IMR-90 (cell line): ENCODE results near the gene ARFGAP2. TPM values are rescaled to one million over a fixed set of nuclear protein-coding genes. Genes with fewer than 3 reads are reported as not detected.

ENCODE experiments used
- ATAC-seq: fragments of 200-7000 bp; cut with Tn5 transposase; 2 replicates; pipeline ENCODE4 v1.9.1; 2020; ENCODE audit warnings: low read depth, mild to moderate bottlenecking, moderate library complexity
- BruUV-seq: library from RNA; stranded (reverse); fragments of 400-500 nt; replicated peaks from 2 replicates; lab custom pipeline; 2021; lab: Mats Ljungman, UMichigan
- CTCF ChIA-PET: fragments of 300-600 bp; formaldehyde crosslinking; extraction: SDS; loops from one replicate; lab custom pipeline; 2021; ENCODE audit warnings: antibody characterized with exemption; lab: Yijun Ruan, JAX
- POLR2A ChIA-PET: fragments of 300-600 bp; sonication (Branson Sonifier 250); formaldehyde crosslinking; loops from one replicate; lab custom pipeline; 2022; ENCODE audit warnings: antibody characterized with exemption; ENCODE audit not compliant: unreplicated experiment; lab: Charles Lee
- DNase-seq: peaks from one replicate; pipeline ENCODE4 v3.0.0; 2013
- H2AFZ ChIP-seq: replicated peaks from 2 replicates; pipeline ENCODE3; 2013; ENCODE audit warnings: low read length, mild to moderate bottlenecking; ENCODE audit not compliant: poor library complexity
- H2AK5ac ChIP-seq: 2 replicates; pipeline ENCODE4 v1.6.1; 2013; ENCODE audit warnings: low read depth, low read length, inconsistent platforms
- H2AK9ac ChIP-seq: replicated peaks from 2 replicates; pipeline ENCODE3; 2013; ENCODE audit warnings: mild to moderate bottlenecking, low read depth, low read length, moderate library complexity; ENCODE audit not compliant: poor library complexity
- H2BK120ac ChIP-seq: 2 replicates; pipeline ENCODE4 v1.6.1; 2013; ENCODE audit warnings: low read depth, low read length, inconsistent platforms
- H2BK15ac ChIP-seq: 3 replicates; pipeline ENCODE4 v1.6.1; 2013; ENCODE audit warnings: low read depth, low read length, inconsistent platforms
- H2BK20ac ChIP-seq: 2 replicates; pipeline ENCODE4 v1.6.1; 2013; ENCODE audit warnings: low read depth, mild to moderate bottlenecking, inconsistent platforms, low read length, moderate library complexity
- H2BK5ac ChIP-seq: 2 replicates; pipeline ENCODE4 v1.6.1; 2013; ENCODE audit warnings: mild to moderate bottlenecking, low read depth, low read length, inconsistent platforms; ENCODE audit not compliant: poor library complexity, severe bottlenecking
- H3K14ac ChIP-seq: replicated peaks from 2 replicates; pipeline ENCODE4 v1.6.1; 2013; ENCODE audit warnings: low read depth, low read length, inconsistent platforms
- H3K18ac ChIP-seq: 2 replicates; pipeline ENCODE4 v1.6.1; 2013; ENCODE audit warnings: low read depth, low read length, control low read depth
- H3K23ac ChIP-seq: 2 replicates; pipeline ENCODE4 v1.6.1; 2013; ENCODE audit warnings: low read depth, low read length, inconsistent platforms
- H3K27ac ChIP-seq: 2 replicates; pipeline ENCODE4 v1.5.1; 2013; ENCODE audit warnings: mild to moderate bottlenecking, control low read depth, low read length; ENCODE audit not compliant: insufficient read depth
- H3K27me3 ChIP-seq: 2 replicates; pipeline ENCODE4 v1.6.1; 2013; ENCODE audit warnings: low read length; ENCODE audit not compliant: control insufficient read depth, insufficient read depth
- H3K36me3 ChIP-seq: 2 replicates; pipeline ENCODE4 v1.6.1; 2013; ENCODE audit warnings: low read length, mixed read lengths; ENCODE audit not compliant: control insufficient read depth, insufficient read depth
- H3K4ac ChIP-seq: 2 replicates; pipeline ENCODE4 v1.6.1; 2013; ENCODE audit warnings: low read depth, low read length, inconsistent platforms
- H3K4me1 ChIP-seq: 2 replicates; pipeline ENCODE4 v1.6.1; 2013; ENCODE audit warnings: low read length, mixed read lengths; ENCODE audit not compliant: control insufficient read depth, insufficient read depth
- H3K4me2 ChIP-seq: 2 replicates; pipeline ENCODE4 v1.6.1; 2013; ENCODE audit warnings: low read depth, mild to moderate bottlenecking, control low read depth, low read length, moderate library complexity
- H3K4me3 ChIP-seq: 2 replicates; pipeline ENCODE4 v1.5.1; 2013; ENCODE audit warnings: low read depth, mild to moderate bottlenecking, control low read depth, low read length, moderate library complexity; ENCODE audit not compliant: insufficient read depth
- H3K56ac ChIP-seq: 2 replicates; pipeline ENCODE4 v1.6.1; 2013; ENCODE audit warnings: low read length, inconsistent platforms; ENCODE audit not compliant: insufficient read depth; ENCODE audit errors: extremely low read depth
- H3K79me1 ChIP-seq, 2 experiments: 2 replicates each; pipeline ENCODE4 v1.6.1; 2013; ENCODE audit warnings: low read length in 2 of 2, inconsistent platforms in 1 of 2, low read depth in 1 of 2
- H3K9ac ChIP-seq: 2 replicates; pipeline ENCODE4 v1.6.1; 2013; ENCODE audit warnings: low read depth, low read length, control low read depth
- H3K9me1 ChIP-seq: 2 replicates; pipeline ENCODE4 v1.6.1; 2013; ENCODE audit warnings: low read length, inconsistent platforms; ENCODE audit not compliant: insufficient read depth
- H3K9me3 ChIP-seq: 2 replicates; pipeline ENCODE4 v1.6.1; 2013; ENCODE audit warnings: low read length; ENCODE audit not compliant: control insufficient read depth, insufficient read depth
- H4K20me1 ChIP-seq: 2 replicates; pipeline ENCODE4 v1.6.1; 2013; ENCODE audit warnings: low read length, inconsistent platforms; ENCODE audit not compliant: insufficient read depth
- H4K5ac ChIP-seq: 2 replicates; pipeline ENCODE4 v1.6.1; 2013; ENCODE audit warnings: mild to moderate bottlenecking, low read depth, low read length, control low read depth
- H4K8ac ChIP-seq, 2 experiments: 2 replicates each; pipeline ENCODE4 v1.6.1; 2013; ENCODE audit warnings: low read depth in 2 of 2, low read length in 2 of 2, control low read depth in 1 of 2, inconsistent platforms in 1 of 2
- H4K91ac ChIP-seq: 2 replicates; pipeline ENCODE4 v1.6.1; 2013; ENCODE audit warnings: low read depth, low read length, inconsistent platforms; ENCODE audit not compliant: insufficient read depth
- CHD1 ChIP-seq: IDR thresholded peaks from 2 replicates; pipeline ENCODE4 v1.6.1; 2012; ENCODE audit warnings: low read depth, low read length, improper control_type of control experiment
- NFE2L2 ChIP-seq: fragments of 150-350 bp; IDR thresholded peaks from 2 replicates; pipeline ENCODE4 v1.6.1; 2016; ENCODE audit warnings: low read depth, mild to moderate bottlenecking, low read length
- WGBS, 2 experiments: methylation state at CpG; one replicate each; pipeline versions ENCODE4 v1.1.5 to v1.1.7; 2013; ENCODE audit warnings: missing lambda C conversion rate in 2 of 2; ENCODE audit not compliant: insufficient read length in 1 of 2; ENCODE audit errors: extremely low coverage in 2 of 2; 5-methylcytosine and 5-hydroxymethylcytosine counted together
- dilution Hi-C: fragments of 300-500 bp; cut with HindIII; formaldehyde crosslinking; loops from one replicate; pipeline ENCODE4 v1.14.3; 2018; ENCODE audit warnings: low sequenced_read_pairs; ENCODE audit not compliant: unreplicated experiment
- in situ Hi-C: fragments of 300-500 bp; cut with MboI; formaldehyde crosslinking; loops from 3 replicates; pipeline ENCODE4 v1.14.3; 2019; ENCODE audit warnings: low sequenced_read_pairs, inconsistent platforms, mixed read lengths
- intact Hi-C: fragments of 100-400 bp; cut with micrococcal nuclease; formaldehyde crosslinking; loops from 2 replicates; pipeline ENCODE4 v1.10.0; 2022
- polyA plus RNA-seq, 3 experiments: library from polyadenylated mRNA; depleted of rRNA; stranded (reverse); fragments of >200 nt; gene quantifications; 2 replicates each; pipeline ENCODE4 v1.2.3, GENCODE V29; 2012; ENCODE audit warnings: low replicate concordance in 1 of 3
- total RNA-seq: library from RNA; depleted of rRNA; stranded (reverse); fragments of >200 nt; gene quantifications from 2 replicates; pipeline ENCODE4 v1.2.3, GENCODE V29; 2012

The ARFGAP2 gene
- total and polyA plus RNA-seq, 2 of the 4 experiments (the other 2 are of a cell fraction): 54.7 to 87.8 TPM

- BruUV-seq: no TSS peak
- H3K4me3 ChIP-seq: no peak overlapping the region
- dilution Hi-C loops: no loop called here
Measured at GRCh38 chr11:47125083-47125482, 51.6 kb downstream of the ARFGAP2 start.

More at GRCh38 chr11:47125083-47125482, 51.6 kb downstream of the ARFGAP2 start:
- Histone ChIP-seq H4K8ac (no peak overlapping the region), H3K18ac (no peak overlapping the region), H3K9me1 (no peaks in the 10 kb centered on the region; the same call in 1 of the 2 replicates), H3K36me3 (no peaks in the 10 kb centered on the region), H4K5ac (no peak overlapping the region), H2AK9ac (no peak overlapping the region), H4K20me1 (no peaks in the 10 kb centered on the region; the same call in 1 of the 2 replicates), H3K56ac (no peak overlapping the region), H2BK120ac (no peak overlapping the region), H2BK5ac (no peak overlapping the region), H3K79me1 (no peaks in the 10 kb centered on the region; a peak in 1 of 4 replicates), H3K9me3 (no peaks in the 10 kb centered on the region), H3K4me1 (no peaks in the 10 kb centered on the region), H3K9ac (no peak overlapping the region), H3K27me3 (no peaks in the 10 kb centered on the region), H2BK20ac (no peak overlapping the region), H2AFZ (no peak overlapping the region), H3K27ac (no peak overlapping the region), H3K14ac (no peak overlapping the region), H3K4me2 (no peak overlapping the region), H3K23ac (no peak overlapping the region), H4K91ac (no peak overlapping the region), H3K4ac (no peak overlapping the region), H2AK5ac (no peak overlapping the region), H2BK15ac (no peak overlapping the region)
- 100% methylated on average over 1 of the region's 7 CpGs; no CpG with 5 or more reads in 1 of the 2 experiments for WGBS, 2 experiments
- intact Hi-C loops: no loop called here
- ChIA-PET POLR2A (no interaction called here), CTCF (interaction anchor here (0.6 to 0.7 kb wide), 2 partner anchors 52 to 76 kb away, joined by 3 read pairs; no protein-coding TSS in a partner anchor)
- TF ChIP-seq CHD1 (no peak), NFE2L2 (no peak)
- in situ Hi-C loops: no loop called here
- DNase-seq (no peak), ATAC-seq (no peak)
